HepG2 (cell line): ENCODE results near the gene SEC24D. TPM values are rescaled to one million over a fixed set of nuclear protein-coding genes. Genes with fewer than 3 reads are reported as not detected.

ENCODE experiments used
- ATAC-seq: fragments of 200-7000 bp; cut with Tn5 transposase; 3 replicates; pipeline ENCODE4 v1.9.1; 2020; ENCODE audit warnings: mild to moderate bottlenecking, moderate library complexity
- BruUV-seq: library from RNA; stranded (reverse); fragments of 400-500 nt; replicated peaks from 2 replicates; lab custom pipeline; 2021; lab: Mats Ljungman, UMichigan
- CTCF ChIA-PET: fragments of 300-600 bp; formaldehyde crosslinking; extraction: SDS; loops from one replicate; lab custom pipeline; 2021; ENCODE audit warnings: low total read pairs, inconsistent platforms, low intra/inter-chr PET ratio; lab: Yijun Ruan, JAX
- POLR2A ChIA-PET: fragments of 350-600 bp; sonication (Branson Sonifier 250); formaldehyde crosslinking; loops from one replicate; lab custom pipeline; 2020; ENCODE audit warnings: antibody characterized with exemption, inconsistent platforms; lab: Yijun Ruan, JAX
- DNase-seq: peaks from one replicate; pipeline ENCODE4 v3.0.0-alpha.2; 2015; ENCODE audit warnings: low spot score
- FAIRE-seq: peaks from 3 replicates; lab custom pipeline; 2011; peaks lifted over from hg19 to GRCh38; lab: Jason Lieb, UNC
- H2AFZ ChIP-seq: one replicate; pipeline ENCODE4 v1.6.1; 2011; ENCODE audit warnings: low read length, inconsistent platforms
- H3K27ac ChIP-seq: fragments of 300-600 bp; 3 replicates; pipeline ENCODE4 v1.8.0; 2011; ENCODE audit warnings: mixed run types, mild to moderate bottlenecking, mixed read lengths, low read length, inconsistent platforms; ENCODE audit not compliant: insufficient read depth; ENCODE audit errors: extremely low read length
- H3K27me3 ChIP-seq, 2 experiments: fragments of 200-600 bp in 1 of 2; 2 replicates in 1 of 2; 3 replicates in 1 of 2; pipeline versions ENCODE4 v1.6.0 to v1.8.0; 2011; ENCODE audit warnings: low read length in 2 of 2, mild to moderate bottlenecking in 2 of 2, moderate library complexity in 2 of 2, inconsistent platforms in 1 of 2; ENCODE audit not compliant: insufficient read depth in 2 of 2, control insufficient read depth in 1 of 2
- H3K36me3 ChIP-seq, 2 experiments: fragments of 200-600 bp in 1 of 2; replicated peaks in 1 of 2; 2 replicates in 1 of 2; 3 replicates in 1 of 2; pipeline versions ENCODE4 v1.5.1 to v1.8.0; 2011; ENCODE audit warnings: low read length in 2 of 2, inconsistent platforms in 1 of 2; ENCODE audit not compliant: insufficient read depth in 2 of 2, control insufficient read depth in 1 of 2
- H3K4me1 ChIP-seq: 2 replicates; pipeline ENCODE4 v1.5.1; 2012; ENCODE audit warnings: low read length, inconsistent platforms; ENCODE audit not compliant: insufficient read depth
- H3K4me2 ChIP-seq: 2 replicates; pipeline ENCODE4 v1.6.0; 2011; ENCODE audit warnings: low read depth, low read length, inconsistent platforms
- H3K4me3 ChIP-seq, 3 experiments: fragments of 200-600 bp in 1 of 3; sonication (generic), shearing (Covaris generic) in 1 of 3; replicated peaks in 1 of 3; 2 replicates each; pipeline ENCODE4 v1.5.1; 2011 to 2016; ENCODE audit warnings: low read length in 3 of 3, inconsistent platforms in 2 of 3, low read depth in 2 of 3, mild to moderate bottlenecking in 2 of 3, control low read depth in 1 of 3, mixed read lengths in 1 of 3; ENCODE audit not compliant: insufficient read depth in 1 of 3
- H3K79me2 ChIP-seq: one replicate; pipeline ENCODE4 v1.6.1; 2011; ENCODE audit warnings: low read length, inconsistent platforms; ENCODE audit not compliant: insufficient read depth
- H3K9ac ChIP-seq: 2 replicates; pipeline ENCODE4 v1.6.0; 2011; ENCODE audit warnings: mild to moderate bottlenecking, low read depth, low read length, inconsistent platforms; ENCODE audit not compliant: insufficient read depth
- H3K9me3 ChIP-seq: 2 replicates; pipeline ENCODE4 v1.5.1; 2012; ENCODE audit warnings: mild to moderate bottlenecking, low read length
- H4K20me1 ChIP-seq: 2 replicates; pipeline ENCODE4 v1.6.0; 2011; ENCODE audit warnings: inconsistent platforms, mild to moderate bottlenecking, low read length, moderate library complexity; ENCODE audit not compliant: insufficient read depth
- CEBPB ChIP-seq: IDR thresholded peaks from 2 replicates; pipeline ENCODE4 v1.6.1; 2011; ENCODE audit warnings: low read depth, low read length, improper control_type of control experiment, borderline replicate concordance
- HNF1A ChIP-seq, 2 experiments: sonication (generic) in 1 of 2; formaldehyde crosslinking in 1 of 2; IDR thresholded peaks; 2 replicates each; pipeline versions ENCODE4 v1.4.0 to v1.6.1; 2016 to 2020; ENCODE audit warnings: borderline replicate concordance in 1 of 2, low read depth in 1 of 2, mild to moderate bottlenecking in 1 of 2, missing genetic modification reagents in 1 of 2
- MIXL1 ChIP-seq: IDR thresholded peaks from 2 replicates; pipeline ENCODE4 v1.6.1; 2016
- MTA1 ChIP-seq: sonication (generic); formaldehyde crosslinking; IDR thresholded peaks from 2 replicates; pipeline ENCODE4 v1.4.0; 2020; ENCODE audit warnings: missing genetic modification reagents, mild to moderate bottlenecking, borderline replicate concordance
- PHF21A ChIP-seq: sonication (generic); formaldehyde crosslinking; IDR thresholded peaks from 2 replicates; pipeline ENCODE4 v1.5.0; 2020; ENCODE audit warnings: mild to moderate bottlenecking, missing genetic modification reagents
- POLR2AphosphoS2 ChIP-seq: IDR thresholded peaks from 2 replicates; pipeline ENCODE4 v1.6.1; 2011; ENCODE audit warnings: low read depth, low read length, improper control_type of control experiment
- SALL1 ChIP-seq: sonication (generic); formaldehyde crosslinking; IDR thresholded peaks from 2 replicates; pipeline ENCODE4 v1.8.0; 2022; ENCODE audit warnings: mild to moderate bottlenecking, missing genetic modification reagents
- ZKSCAN1 ChIP-seq: fragments of 150-350 bp; IDR thresholded peaks from 2 replicates; pipeline ENCODE4 v1.6.1; 2014; ENCODE audit warnings: low read length
- ZNF121 ChIP-seq: sonication (generic); formaldehyde crosslinking; IDR thresholded peaks from 2 replicates; pipeline ENCODE4 v1.5.0; 2020; ENCODE audit warnings: mild to moderate bottlenecking, missing genetic modification reagents
- ZNF282 ChIP-seq: fragments of 450-650 bp; IDR thresholded peaks from 2 replicates; pipeline ENCODE4 v1.6.1; 2018; ENCODE audit not compliant: partially characterized antibody
- ZNF660 ChIP-seq: sonication (generic); formaldehyde crosslinking; IDR thresholded peaks from 2 replicates; pipeline ENCODE4 v1.5.1; 2020; ENCODE audit warnings: mild to moderate bottlenecking, low read depth, missing genetic modification reagents, borderline replicate concordance
- ZNF768 ChIP-seq: sonication (generic); formaldehyde crosslinking; IDR thresholded peaks from 2 replicates; pipeline ENCODE4 v1.4.0; 2020; ENCODE audit warnings: missing genetic modification reagents
- ZNF776 ChIP-seq: sonication (generic); formaldehyde crosslinking; IDR thresholded peaks from 2 replicates; pipeline ENCODE4 v1.4.0; 2020; ENCODE audit warnings: mild to moderate bottlenecking, missing genetic modification reagents
- WGBS: methylation state at CpG from one replicate; pipeline ENCODE4 v1.1.6; 2017; ENCODE audit warnings: low lambda C conversion rate; 5-methylcytosine and 5-hydroxymethylcytosine counted together
- in situ Hi-C: cut with HindIII; loops from 2 replicates; pipeline ENCODE4 v1.10.0; 2017; ENCODE audit warnings: low pct_unique_long_range_greater_than_20kb; ENCODE audit not compliant: extremely low pct_ligation_motif_present
- intact Hi-C: fragments of 100-400 bp; cut with micrococcal nuclease; formaldehyde crosslinking; loops from one replicate; pipeline ENCODE4 v1.10.0; 2022; ENCODE audit not compliant: unreplicated experiment
- polyA plus RNA-seq, 8 experiments: library from polyadenylated mRNA; depleted of rRNA in 3 of 8; stranded (reverse) in 7 of 8; unstranded in 1 of 8; fragments of >200 nt; fragmentation: Illumina TruSeq in 4 of 8; extraction: Trizol in 4 of 8; gene quantifications; 2 replicates each; pipeline versions ENCODE4 v1.2.1 to v1.2.3, GENCODE V29; 2011 to 2016; ENCODE audit warnings: low read depth in 4 of 8, missing spikeins in 1 of 8, mixed read lengths in 1 of 8; ENCODE audit not compliant: insufficient read depth in 1 of 8
- total RNA-seq, 5 experiments: library from RNA; depleted of rRNA; stranded (reverse); fragments of >200 nt; fragmentation: Illumina TruSeq; extraction: Trizol; gene quantifications; 2 replicates each; pipeline ENCODE4 v1.2.3, GENCODE V29; 2016; ENCODE audit warnings: low read depth in 1 of 5

The SEC24D gene
- total and polyA plus RNA-seq, 2 of the 13 experiments (the other 11 are each of a cell fraction or from before 2014, with no cell fraction given): 30.0 to 51.1 TPM

GRCh38 chr4:118788911-118789310 lies 47.0 kb downstream of the SEC24D start (continued):
- TF ChIP-seq POLR2AphosphoS2 (no peak), MIXL1 (CRISPR knock-in tag) (no peak), PHF21A (CRISPR knock-in tag) (no peak), ZNF776 (CRISPR knock-in tag) (no peak), ZNF282 (no peak), ZNF768 (no peak), ZKSCAN1 (no peak), HNF1A (IDR thresholded peaks at IDR 0.05; ENCODE audit: low read depth) (no peak), HNF1A (CRISPR knock-in tag; IDR thresholded peaks at IDR 0.05; ENCODE audit: borderline replicate concordance) (no peak), ZNF660 (CRISPR knock-in tag) (no peak)

GRCh38 chr4:118787844-118788380 lies 48.0 kb downstream of the SEC24D start:
- Histone ChIP-seq H3K36me3 (peaks cover 1 to 22% of the 10 kb centered on the region in 2 experiments; a peak in 4 of 5 replicates), H3K27ac (no peak overlapping the region), H4K20me1 (peaks cover 3% of the 10 kb centered on the region; the same call in 1 of the 2 replicates), H3K4me1 (no peaks in the 10 kb centered on the region), H2AFZ (no peak overlapping the region), H3K27me3 (no peaks in the 10 kb centered on the region), H3K4me2 (no peak overlapping the region), H3K79me2 (no peaks in the 10 kb centered on the region), H3K9ac (no peak overlapping the region), H3K9me3 (no peaks in the 10 kb centered on the region), H3K4me3 (no peak overlapping the region)
- WGBS: 100% methylated on average over 1 of the region's 1 CpG
- in situ Hi-C loops (no loop called here), intact Hi-C loops (loop anchor here (2.0 kb wide), 1 partner anchor 15 kb away; no protein-coding TSS in a partner anchor)
- TF ChIP-seq MTA1 (CRISPR knock-in tag) (no peak), CEBPB (peak; percentile 58), ZNF121 (CRISPR knock-in tag) (peak; percentile 67; the same call in 1 of the 2 replicates), SALL1 (CRISPR knock-in tag) (no peak)
- ATAC-seq: no peak
- no peak for FAIRE-seq
- no peak for DNase-seq
- ChIA-PET POLR2A (no interaction called here), CTCF (no interaction called here)
- no TSS peak for BruUV-seq
